Retinal pigment epithelial cell (primary cell): Measurements from ENCODE around the gene SPTAN1.

ENCODE experiments used
- DNase-seq: peaks from one replicate; pipeline ENCODE4 v3.0.0-alpha.2; 2010; ENCODE audit warnings: low read depth
- H3K4me3 ChIP-seq: 2 replicates; pipeline ENCODE4 v1.5.1; 2011; ENCODE audit warnings: mild to moderate bottlenecking, low read length, control low read depth, moderate library complexity
- CTCF ChIP-seq: conservative IDR thresholded peaks from 2 replicates; pipeline ENCODE4 v1.5.1; 2011; ENCODE audit warnings: low read depth, low read length, control low read depth, inconsistent platforms

The SPTAN1 gene

GRCh38 chr9:128546504-128546903 lies 5.9 kb upstream of the SPTAN1 start:
- TF ChIP-seq CTCF: no peak
- H3K4me3 ChIP-seq: no peak overlapping the region
- DNase-seq: no peak

GRCh38 chr9:128548876-128549275 lies 3.5 kb upstream of the SPTAN1 start:
- DNase-seq: no peak
- TF ChIP-seq CTCF: no peak

GRCh38 chr9:128550226-128550625 lies 2.2 kb upstream of the SPTAN1 start:
- no peak overlapping the region for H3K4me3 ChIP-seq
- no peak for DNase-seq
- TF ChIP-seq CTCF: no peak

More at GRCh38 chr9:128548876-128549275, 3.5 kb upstream of the SPTAN1 start:
- H3K4me3 ChIP-seq: no peak overlapping the region

- DNase-seq: no peak
- H3K4me3 ChIP-seq: peak overlapping the region; percentile 70
- no peak for TF ChIP-seq CTCF
Observed at GRCh38 chr9:128550770-128551656, 1.4 kb upstream of the SPTAN1 start.

GRCh38 chr9:128551657-128552152 lies 682 bp upstream of the SPTAN1 start:
- DNase-seq: no peak
- no peak for TF ChIP-seq CTCF
- peak overlapping the region; percentile 70 for H3K4me3 ChIP-seq

- no peak for DNase-seq
- H3K4me3 ChIP-seq: peak overlapping the region; percentile 74
- no peak for TF ChIP-seq CTCF
Observed at GRCh38 chr9:128552744-128553440, 505 bp downstream of the SPTAN1 start.

GRCh38 chr9:128553728-128554127 lies 1.3 kb downstream of the SPTAN1 start:
- TF ChIP-seq CTCF: no peak
- peak overlapping the region; percentile 74 for H3K4me3 ChIP-seq
- DNase-seq: peak; percentile 33
